PFSK-1 (cell line): Measurements from ENCODE around the gene MEF2C.

Experiments used
- FOXP2 ChIP-seq: optimal IDR thresholded peaks from 2 replicates; pipeline ENCODE3; 2011; ENCODE audit warnings: borderline replicate concordance, control low read depth, inconsistent platforms; ENCODE audit not compliant: insufficient read depth; ENCODE audit errors: extremely low read length, extremely low read depth
- POLR2AphosphoS5 ChIP-seq: IDR thresholded peaks from 2 replicates; pipeline ENCODE4 v1.6.1; 2012; ENCODE audit warnings: low read depth, mild to moderate bottlenecking, control low read depth, low read length, moderate library complexity
- SIN3A ChIP-seq: IDR thresholded peaks from 2 replicates; pipeline ENCODE4 v1.6.1; 2012; ENCODE audit warnings: mild to moderate bottlenecking, low read length, moderate library complexity, borderline replicate concordance; ENCODE audit not compliant: insufficient read depth
- TAF1 ChIP-seq: IDR thresholded peaks from 2 replicates; pipeline ENCODE4 v1.6.1; 2012; ENCODE audit warnings: low read length, control low read depth, borderline replicate concordance; ENCODE audit not compliant: insufficient read depth
- TF ChIP-seq, protein P1 (sequence below), 2 experiments: IDR thresholded peaks; 2 replicates each; pipeline versions ENCODE4 v1.6.1 to v1.8.0; 2011 to 2012; ENCODE audit warnings: low read depth in 2 of 2, low read length in 2 of 2, control low read depth in 1 of 2, inconsistent platforms in 1 of 2, mild to moderate bottlenecking in 1 of 2, moderate library complexity in 1 of 2; ENCODE audit not compliant: insufficient read depth in 1 of 2

DNA sequence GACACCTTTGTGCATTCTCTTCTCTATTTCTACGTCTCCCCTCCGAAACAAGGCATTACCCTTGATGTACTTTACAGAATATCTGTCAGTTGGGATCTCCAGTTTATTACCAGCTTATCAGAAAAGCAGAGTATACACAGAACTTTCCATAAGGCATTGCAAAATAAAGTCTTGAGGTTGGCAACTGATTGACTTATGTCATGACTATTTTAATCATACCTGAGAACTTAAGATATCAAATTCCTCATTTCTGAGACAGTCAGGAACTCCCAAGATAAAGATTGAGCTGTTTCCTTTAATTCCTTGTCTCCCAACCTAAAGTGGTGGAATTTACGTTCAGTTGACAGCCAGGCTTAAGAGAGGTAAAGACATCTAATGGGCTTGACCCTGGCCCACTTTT, 110.9 kb downstream of the MEF2C start:
- no peak for TF ChIP-seq POLR2AphosphoS5
- TF ChIP-seq SIN3A = no peak
- TF ChIP-seq, protein P1, sequence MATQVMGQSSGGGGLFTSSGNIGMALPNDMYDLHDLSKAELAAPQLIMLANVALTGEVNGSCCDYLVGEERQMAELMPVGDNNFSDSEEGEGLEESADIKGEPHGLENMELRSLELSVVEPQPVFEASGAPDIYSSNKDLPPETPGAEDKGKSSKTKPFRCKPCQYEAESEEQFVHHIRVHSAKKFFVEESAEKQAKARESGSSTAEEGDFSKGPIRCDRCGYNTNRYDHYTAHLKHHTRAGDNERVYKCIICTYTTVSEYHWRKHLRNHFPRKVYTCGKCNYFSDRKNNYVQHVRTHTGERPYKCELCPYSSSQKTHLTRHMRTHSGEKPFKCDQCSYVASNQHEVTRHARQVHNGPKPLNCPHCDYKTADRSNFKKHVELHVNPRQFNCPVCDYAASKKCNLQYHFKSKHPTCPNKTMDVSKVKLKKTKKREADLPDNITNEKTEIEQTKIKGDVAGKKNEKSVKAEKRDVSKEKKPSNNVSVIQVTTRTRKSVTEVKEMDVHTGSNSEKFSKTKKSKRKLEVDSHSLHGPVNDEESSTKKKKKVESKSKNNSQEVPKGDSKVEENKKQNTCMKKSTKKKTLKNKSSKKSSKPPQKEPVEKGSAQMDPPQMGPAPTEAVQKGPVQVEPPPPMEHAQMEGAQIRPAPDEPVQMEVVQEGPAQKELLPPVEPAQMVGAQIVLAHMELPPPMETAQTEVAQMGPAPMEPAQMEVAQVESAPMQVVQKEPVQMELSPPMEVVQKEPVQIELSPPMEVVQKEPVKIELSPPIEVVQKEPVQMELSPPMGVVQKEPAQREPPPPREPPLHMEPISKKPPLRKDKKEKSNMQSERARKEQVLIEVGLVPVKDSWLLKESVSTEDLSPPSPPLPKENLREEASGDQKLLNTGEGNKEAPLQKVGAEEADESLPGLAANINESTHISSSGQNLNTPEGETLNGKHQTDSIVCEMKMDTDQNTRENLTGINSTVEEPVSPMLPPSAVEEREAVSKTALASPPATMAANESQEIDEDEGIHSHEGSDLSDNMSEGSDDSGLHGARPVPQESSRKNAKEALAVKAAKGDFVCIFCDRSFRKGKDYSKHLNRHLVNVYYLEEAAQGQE (IDR thresholded peaks at IDR 0.05; ENCODE audit: insufficient read depth in 1 of 2, low read depth in 2 of 2, low read length in 2 of 2) = no peak
- no peak for TF ChIP-seq FOXP2
- TF ChIP-seq TAF1 = no peak
